ENCODE results near the gene PPP6C. TPM values are rescaled to one million over a fixed set of nuclear protein-coding genes. Genes with fewer than 3 reads are reported as not detected.
"Not testable (repeated sequence)": the region's sequence is repeated elsewhere in the genome, so short reads cannot be mapped to it uniquely, and the experiment has no call there.

PPP6C gene
- total RNA-seq, 1 experiment from 2014 or later, result 41.2 TPM

DNA sequence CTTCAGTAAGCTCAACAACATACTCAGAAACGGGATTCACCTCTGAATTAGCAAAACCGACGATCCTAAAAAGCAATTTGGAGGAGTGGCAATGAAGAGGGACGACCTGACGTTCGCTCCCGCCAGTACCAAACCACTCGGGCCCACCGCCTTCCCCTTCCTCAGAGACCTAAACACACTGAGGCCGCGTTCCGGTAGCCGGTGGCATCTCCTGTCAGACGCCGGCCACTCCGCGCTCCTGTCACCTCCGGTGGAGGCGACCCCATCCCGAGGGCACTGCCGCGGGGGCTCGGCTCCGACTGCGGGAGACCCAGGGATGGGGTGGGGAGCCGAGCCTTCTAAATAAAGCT, 617 bp downstream of the PPP6C start:
- TSS peak; percentile 71 for BruUV-seq (replicated peaks)
- H3K4me1 Mint-ChIP-seq (ENCODE audit: low read depth, unreplicated experiment), result no peaks in the 10 kb centered on the region
- H3K27me3 ChIP-seq (replicated peaks; ENCODE audit: control insufficient read depth, insufficient read depth, low read length), result no peaks in the 10 kb centered on the region
- H3K4me3 Mint-ChIP-seq (ENCODE audit: unreplicated experiment), result peak overlapping the region; percentile 94
- no peaks in the 10 kb centered on the region for H3K36me3 ChIP-seq (ENCODE audit: control insufficient read depth, insufficient read depth, low read length)
- no peaks in the 10 kb centered on the region for H3K27me3 Mint-ChIP-seq (ENCODE audit: insufficient read depth, unreplicated experiment)
- intact Hi-C loops (cut with micrococcal nuclease; ENCODE audit: unreplicated experiment), result no loop called here
- peaks cover 9% of the 10 kb centered on the region for H3K4me1 ChIP-seq
- POLR2A ChIA-PET, result interaction anchor here (1.0 kb wide), 1 partner anchor 328 kb away, joined by 3 read pairs; the partner anchor contains the start of gene RPL35
- peak in 1 of 2 experiments; percentile 41 for DNase-seq
- H3K36me3 Mint-ChIP-seq (ENCODE audit: insufficient read depth, unreplicated experiment), result peaks cover 20% of the 10 kb centered on the region
- TF ChIP-seq, protein P1, sequence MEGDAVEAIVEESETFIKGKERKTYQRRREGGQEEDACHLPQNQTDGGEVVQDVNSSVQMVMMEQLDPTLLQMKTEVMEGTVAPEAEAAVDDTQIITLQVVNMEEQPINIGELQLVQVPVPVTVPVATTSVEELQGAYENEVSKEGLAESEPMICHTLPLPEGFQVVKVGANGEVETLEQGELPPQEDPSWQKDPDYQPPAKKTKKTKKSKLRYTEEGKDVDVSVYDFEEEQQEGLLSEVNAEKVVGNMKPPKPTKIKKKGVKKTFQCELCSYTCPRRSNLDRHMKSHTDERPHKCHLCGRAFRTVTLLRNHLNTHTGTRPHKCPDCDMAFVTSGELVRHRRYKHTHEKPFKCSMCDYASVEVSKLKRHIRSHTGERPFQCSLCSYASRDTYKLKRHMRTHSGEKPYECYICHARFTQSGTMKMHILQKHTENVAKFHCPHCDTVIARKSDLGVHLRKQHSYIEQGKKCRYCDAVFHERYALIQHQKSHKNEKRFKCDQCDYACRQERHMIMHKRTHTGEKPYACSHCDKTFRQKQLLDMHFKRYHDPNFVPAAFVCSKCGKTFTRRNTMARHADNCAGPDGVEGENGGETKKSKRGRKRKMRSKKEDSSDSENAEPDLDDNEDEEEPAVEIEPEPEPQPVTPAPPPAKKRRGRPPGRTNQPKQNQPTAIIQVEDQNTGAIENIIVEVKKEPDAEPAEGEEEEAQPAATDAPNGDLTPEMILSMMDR (IDR thresholded peaks at IDR 0.05; ENCODE audit: insufficient read depth in 1 of 2, low read depth in 1 of 2, low read length in 1 of 2, severe bottlenecking in 1 of 2, unreplicated experiment in 1 of 2), result no peak
- peak overlapping the region; percentile 86 for H3K4me3 ChIP-seq (ENCODE audit: low read depth, low read length)
- peak overlapping the region; percentile 95 for H3K27ac Mint-ChIP-seq (ENCODE audit: unreplicated experiment)
- CTCF ChIA-PET, result interaction anchor here (0.6 kb wide), 1 partner anchor 11 kb away, joined by 3 read pairs; no protein-coding TSS in a partner anchor
- no peaks in the 10 kb centered on the region for H3K9me3 Mint-ChIP-seq (ENCODE audit: unreplicated experiment)
- no peaks in the 10 kb centered on the region for H3K9me3 ChIP-seq

- Mint-ChIP-seq H3K27me3 (ENCODE audit: insufficient read depth, unreplicated experiment) (no peaks in the 10 kb centered on the region), H3K9me3 (ENCODE audit: unreplicated experiment) (no peaks in the 10 kb centered on the region), H3K36me3 (ENCODE audit: insufficient read depth, unreplicated experiment) (peaks cover 22% of the 10 kb centered on the region), H3K4me3 (ENCODE audit: unreplicated experiment) (peak overlapping the region; percentile 36), H3K4me1 (ENCODE audit: low read depth, unreplicated experiment) (peaks cover 13% of the 10 kb centered on the region), H3K27ac (ENCODE audit: unreplicated experiment) (peak overlapping the region; percentile 42)
- Histone ChIP-seq H3K27me3 (replicated peaks; ENCODE audit: control insufficient read depth, insufficient read depth, low read length) (no peaks in the 10 kb centered on the region), H3K4me3 (ENCODE audit: low read depth, low read length) (no peak overlapping the region), H3K4me1 (peaks cover 30% of the 10 kb centered on the region), H3K36me3 (ENCODE audit: control insufficient read depth, insufficient read depth, low read length) (no peaks in the 10 kb centered on the region), H3K9me3 (no peaks in the 10 kb centered on the region)
- ChIA-PET CTCF (interaction anchor here (1.0 kb wide), 1 partner anchor 40 kb away, joined by 3 read pairs; the partner anchor contains the start of gene SCAI), POLR2A (no interaction called here)
- no TSS peak for BruUV-seq (replicated peaks)
- DNase-seq, result peak in 1 of 2 experiments; percentile 13
- TF ChIP-seq, protein P1 (IDR thresholded peaks at IDR 0.05; ENCODE audit: insufficient read depth in 1 of 2, low read depth in 1 of 2, low read length in 1 of 2, severe bottlenecking in 1 of 2, unreplicated experiment in 1 of 2), result no peak
- intact Hi-C loops (cut with micrococcal nuclease; ENCODE audit: unreplicated experiment), result no loop called here
Observed at GRCh38 chr9:125183561-125183960, 6.0 kb downstream of the PPP6C start.

GRCh38 chr9:125183054-125183453, 6.5 kb downstream of the PPP6C start:
- Histone ChIP-seq H3K4me3 (ENCODE audit: low read depth, low read length) (no peak overlapping the region), H3K4me1 (peaks cover 26% of the 10 kb centered on the region), H3K9me3 (no peaks in the 10 kb centered on the region), H3K36me3 (ENCODE audit: control insufficient read depth, insufficient read depth, low read length) (no peaks in the 10 kb centered on the region), H3K27me3 (replicated peaks; ENCODE audit: control insufficient read depth, insufficient read depth, low read length) (no peaks in the 10 kb centered on the region)
- POLR2A ChIA-PET, result no interaction called here
- H3K4me1 Mint-ChIP-seq (ENCODE audit: low read depth, unreplicated experiment), result peaks cover 13% of the 10 kb centered on the region
- peak in 1 of 2 experiments; percentile 44 for DNase-seq
- no peaks in the 10 kb centered on the region for H3K27me3 Mint-ChIP-seq (ENCODE audit: insufficient read depth, unreplicated experiment)
- peaks cover 22% of the 10 kb centered on the region for H3K36me3 Mint-ChIP-seq (ENCODE audit: insufficient read depth, unreplicated experiment)
- peak overlapping the region; percentile 36 for H3K4me3 Mint-ChIP-seq (ENCODE audit: unreplicated experiment)
- BruUV-seq (replicated peaks), result no TSS peak
- TF ChIP-seq, protein P1 (IDR thresholded peaks at IDR 0.05; ENCODE audit: insufficient read depth in 1 of 2, low read depth in 1 of 2, low read length in 1 of 2, severe bottlenecking in 1 of 2, unreplicated experiment in 1 of 2), result no peak
- CTCF ChIA-PET, result interaction anchor here (1.0 kb wide), 1 partner anchor 40 kb away, joined by 3 read pairs; the partner anchor contains the start of gene SCAI
- H3K9me3 Mint-ChIP-seq (ENCODE audit: unreplicated experiment), result no peaks in the 10 kb centered on the region
- peak overlapping the region; percentile 42 for H3K27ac Mint-ChIP-seq (ENCODE audit: unreplicated experiment)
- intact Hi-C loops (cut with micrococcal nuclease; ENCODE audit: unreplicated experiment), result no loop called here

DNA sequence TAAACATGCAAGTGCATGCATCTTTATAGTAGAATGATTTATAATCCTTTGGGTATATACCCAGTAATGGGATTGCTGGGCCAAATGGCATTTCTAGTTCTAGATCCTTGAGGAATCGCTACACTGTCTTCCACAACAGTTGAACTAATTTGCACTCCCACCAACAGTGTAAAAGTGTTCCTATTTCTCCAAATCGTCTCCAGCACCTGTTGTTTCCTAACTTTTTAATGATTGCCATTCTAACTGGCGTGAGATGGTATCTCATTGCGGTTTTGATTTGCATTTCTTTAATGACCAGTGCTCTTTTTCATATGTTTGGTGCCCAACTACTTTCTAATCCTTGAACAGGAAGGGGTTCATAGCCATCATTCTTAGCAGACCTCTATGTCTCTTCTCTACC, 7.8 kb downstream of the PPP6C start:
- BruUV-seq (replicated peaks); H3K27me3 Mint-ChIP-seq (ENCODE audit: insufficient read depth, unreplicated experiment); DNase-seq; H3K4me3 ChIP-seq (ENCODE audit: low read depth, low read length); H3K9me3 ChIP-seq; CTCF ChIA-PET; H3K27me3 ChIP-seq (replicated peaks; ENCODE audit: control insufficient read depth, insufficient read depth, low read length); H3K4me3 Mint-ChIP-seq (ENCODE audit: unreplicated experiment); H3K27ac Mint-ChIP-seq (ENCODE audit: unreplicated experiment); H3K36me3 ChIP-seq (ENCODE audit: control insufficient read depth, insufficient read depth, low read length); intact Hi-C loops (cut with micrococcal nuclease; ENCODE audit: unreplicated experiment); POLR2A ChIA-PET; H3K9me3 Mint-ChIP-seq (ENCODE audit: unreplicated experiment): not testable (repeated sequence)
- Mint-ChIP-seq H3K4me1 (ENCODE audit: low read depth, unreplicated experiment) (peaks cover 23% of the 10 kb centered on the region), H3K36me3 (ENCODE audit: insufficient read depth, unreplicated experiment) (peaks cover 22% of the 10 kb centered on the region)
- H3K4me1 ChIP-seq, result peaks cover 23% of the 10 kb centered on the region
